ENCODE results near the gene HSBP1.

GRCh38 chr16:83843657-83844056 lies 35.9 kb downstream of the HSBP1 start:
- no peak for TF ChIP-seq CTCF (IDR thresholded peaks at IDR 0.05)
- TF ChIP-seq POLR2A (IDR thresholded peaks at IDR 0.05), result no peak
- no peak for TF ChIP-seq POLR2AphosphoS5 (IDR thresholded peaks at IDR 0.05)

Measured in sigmoid colon (tissue), 4 donors.